ENCODE measurements around the gene S100A1. TPM values are rescaled to one million over a fixed set of nuclear protein-coding genes. Genes with fewer than 3 reads are reported as not detected.

Gene S100A1
- total RNA-seq, 1 experiment from 2014 or later: not detected

DNA sequence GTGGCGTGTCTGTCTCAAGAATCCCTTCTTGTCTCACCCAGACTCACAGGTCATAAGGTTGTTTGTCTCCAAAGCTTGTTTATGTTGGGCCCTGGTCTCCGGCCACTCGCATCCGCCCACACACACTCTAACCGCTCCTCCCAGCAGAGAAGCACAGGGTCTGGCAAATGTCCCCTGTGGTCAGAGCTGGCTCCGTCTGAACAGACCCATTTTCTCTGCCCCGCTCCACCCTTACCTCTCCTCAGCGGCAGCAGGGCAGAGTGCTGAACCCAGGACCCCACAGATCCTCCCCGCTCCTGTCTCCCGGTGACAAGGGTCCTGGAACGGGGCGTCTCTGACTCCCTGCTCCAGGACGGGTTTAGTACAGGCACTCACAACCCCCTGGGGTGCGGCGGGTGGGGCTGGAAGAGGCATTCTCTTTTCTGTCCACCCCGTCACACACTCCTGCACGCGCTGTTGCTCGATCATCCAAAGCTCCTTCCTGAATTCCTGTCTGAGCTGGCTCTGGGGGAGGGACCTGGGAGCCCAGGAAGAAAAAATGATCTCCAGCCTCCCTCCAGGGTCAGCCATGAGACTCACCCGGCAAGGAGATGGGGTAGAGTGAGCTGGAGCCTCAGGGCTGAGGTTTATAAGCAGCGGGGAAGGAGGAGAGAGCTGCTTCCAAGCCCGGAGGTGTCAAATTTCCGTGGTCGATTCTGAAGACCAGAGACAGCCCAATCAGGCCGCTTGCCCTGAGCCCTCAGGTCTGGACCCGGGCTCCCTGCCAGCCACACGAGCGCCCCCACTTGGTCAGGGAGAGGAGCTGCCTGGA, 1.1 kb upstream of the S100A1 start, which contains the start of gene S100A13:
TSS of gene S100A13 (minus strand) at position 602 of the 811 bp plus-strand sequence. CDS start 1,033 bp downstream, outside the sequence.
- intact Hi-C loops (cut with micrococcal nuclease; ENCODE audit: unreplicated experiment): no loop called here
- peaks cover 23% of the 10 kb centered on the region for H3K4me1 ChIP-seq (ENCODE audit: insufficient read depth, low read length, poor library complexity, severe bottlenecking)
- peak within 1 kb of the TSS; percentile 38 for H3K4me3 ChIP-seq (ENCODE audit: low read depth, low read length, poor library complexity, severe bottlenecking)
- TF ChIP-seq CTCF (conservative IDR thresholded peaks at IDR 0.05; ENCODE audit: low read depth, low read length) (peak; percentile 72), EZH2 (IDR thresholded peaks at IDR 0.05; ENCODE audit: borderline replicate concordance, low read depth, low read length, poor library complexity, severe bottlenecking) (no peak)
- ChIA-PET POLR2A (ENCODE audit: low non-redundant PET) (interaction anchor here (0.6 kb wide), 1 partner anchor 188 kb away, joined by 10 read pairs; no protein-coding TSS in a partner anchor), CTCF (interaction anchor here (0.9 kb wide), 1 partner anchor 94 kb away, joined by 3 read pairs; no protein-coding TSS in a partner anchor)
- H3K36me3 ChIP-seq (ENCODE audit: insufficient read depth, low read length, poor library complexity, severe bottlenecking): no peaks in the 10 kb centered on the region
- peak within 1 kb of the TSS; percentile 69 for H3K27ac ChIP-seq (ENCODE audit: low read depth, low read length, poor library complexity, severe bottlenecking)
- H3K27me3 ChIP-seq (replicated peaks; ENCODE audit: insufficient read depth, low read depth, low read length, poor library complexity): no peaks in the 10 kb centered on the region
- H3K9me3 ChIP-seq (ENCODE audit: low read depth, low read length, poor library complexity, severe bottlenecking): no peaks in the 10 kb centered on the region
- DNase-seq (ENCODE audit: low spot score): peak; percentile 81
- no TSS peak for BruUV-seq (replicated peaks)

DNA sequence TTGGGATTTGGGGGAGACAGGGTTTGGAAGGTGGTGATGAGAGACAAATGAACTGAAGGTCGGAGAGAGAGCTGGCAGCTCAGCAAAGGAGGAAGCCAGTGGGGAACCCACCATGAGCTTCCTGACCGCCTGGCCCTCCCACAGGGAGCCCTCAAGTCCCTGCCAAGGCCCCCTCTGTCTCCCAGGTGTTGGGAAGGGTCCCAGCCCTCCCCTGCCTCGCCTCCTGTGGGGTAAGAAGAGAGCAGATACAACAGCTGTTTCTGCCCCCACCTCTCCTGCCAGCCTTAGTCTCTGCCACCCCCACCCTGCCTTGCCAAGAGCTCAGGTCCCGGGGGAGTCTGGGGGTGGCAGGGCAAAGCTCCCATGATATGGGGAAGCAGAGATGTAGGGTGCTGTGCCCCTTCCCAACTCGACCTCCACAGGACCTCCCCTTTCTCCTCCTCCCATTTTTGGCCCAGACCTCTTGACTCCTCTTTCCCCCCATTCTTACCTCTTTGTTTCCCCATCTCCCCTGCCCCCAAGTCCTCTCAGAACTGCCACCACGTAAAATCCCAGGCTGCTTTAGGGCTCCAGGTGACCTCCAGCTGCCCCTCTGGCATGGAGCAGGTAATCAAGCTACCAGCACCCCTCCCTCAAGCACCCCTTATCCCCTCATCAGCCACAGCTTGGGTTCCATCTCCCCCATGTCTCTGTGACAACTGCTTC, 556 bp downstream of the S100A1 start:
- H3K27ac ChIP-seq (ENCODE audit: low read depth, low read length, poor library complexity, severe bottlenecking): no peak overlapping the region
- no TSS peak for BruUV-seq (replicated peaks)
- ChIA-PET CTCF (no interaction called here), POLR2A (ENCODE audit: low non-redundant PET) (no interaction called here)
- no peak overlapping the region for H3K4me3 ChIP-seq (ENCODE audit: low read depth, low read length, poor library complexity, severe bottlenecking)
- H3K9me3 ChIP-seq (ENCODE audit: low read depth, low read length, poor library complexity, severe bottlenecking): no peaks in the 10 kb centered on the region
- H3K4me1 ChIP-seq (ENCODE audit: insufficient read depth, low read length, poor library complexity, severe bottlenecking): peaks cover 23% of the 10 kb centered on the region
- TF ChIP-seq EZH2 (IDR thresholded peaks at IDR 0.05; ENCODE audit: borderline replicate concordance, low read depth, low read length, poor library complexity, severe bottlenecking) (no peak), CTCF (conservative IDR thresholded peaks at IDR 0.05; ENCODE audit: low read depth, low read length) (no peak)
- intact Hi-C loops (cut with micrococcal nuclease; ENCODE audit: unreplicated experiment): no loop called here
- no peaks in the 10 kb centered on the region for H3K36me3 ChIP-seq (ENCODE audit: insufficient read depth, low read length, poor library complexity, severe bottlenecking)
- no peaks in the 10 kb centered on the region for H3K27me3 ChIP-seq (replicated peaks; ENCODE audit: insufficient read depth, low read depth, low read length, poor library complexity)
- DNase-seq (ENCODE audit: low spot score): no peak

- Histone ChIP-seq H3K9me3 (ENCODE audit: low read depth, low read length, poor library complexity, severe bottlenecking) (no peaks in the 10 kb centered on the region), H3K4me3 (ENCODE audit: low read depth, low read length, poor library complexity, severe bottlenecking) (no peak overlapping the region), H3K27me3 (replicated peaks; ENCODE audit: insufficient read depth, low read depth, low read length, poor library complexity) (no peaks in the 10 kb centered on the region), H3K27ac (ENCODE audit: low read depth, low read length, poor library complexity, severe bottlenecking) (no peak overlapping the region), H3K36me3 (ENCODE audit: insufficient read depth, low read length, poor library complexity, severe bottlenecking) (no peaks in the 10 kb centered on the region), H3K4me1 (ENCODE audit: insufficient read depth, low read length, poor library complexity, severe bottlenecking) (peaks cover 23% of the 10 kb centered on the region)
- TF ChIP-seq CTCF (conservative IDR thresholded peaks at IDR 0.05; ENCODE audit: low read depth, low read length) (no peak), EZH2 (IDR thresholded peaks at IDR 0.05; ENCODE audit: borderline replicate concordance, low read depth, low read length, poor library complexity, severe bottlenecking) (no peak)
- DNase-seq (ENCODE audit: low spot score): no peak
- BruUV-seq (replicated peaks): no TSS peak
- POLR2A ChIA-PET (ENCODE audit: low non-redundant PET): no interaction called here
- CTCF ChIA-PET: no interaction called here
- intact Hi-C loops (cut with micrococcal nuclease; ENCODE audit: unreplicated experiment): no loop called here
Observed at GRCh38 chr1:153629343-153629665, 1.1 kb downstream of the S100A1 start.

Data from A673 (cell line).